Dermis microvascular lymphatic vessel endothelial cell (primary cell): ENCODE measurements around the gene SLC12A8. TPM values are rescaled to one million over a fixed set of nuclear protein-coding genes. Genes with fewer than 3 reads are reported as not detected.

Experiments
- DNase-seq, 2 donors: peaks; one replicate each; pipeline versions ENCODE4 v3.0.0 to v3.0.0-alpha.2; 2010; ENCODE audit warnings: low read depth in 2 of 2
- total RNA-seq: library from RNA; depleted of rRNA; stranded (reverse); fragments of >200 nt; gene quantifications from 2 replicates; pipeline ENCODE4 v1.2.1, GENCODE V29; 2014

SLC12A8 gene, protein sequence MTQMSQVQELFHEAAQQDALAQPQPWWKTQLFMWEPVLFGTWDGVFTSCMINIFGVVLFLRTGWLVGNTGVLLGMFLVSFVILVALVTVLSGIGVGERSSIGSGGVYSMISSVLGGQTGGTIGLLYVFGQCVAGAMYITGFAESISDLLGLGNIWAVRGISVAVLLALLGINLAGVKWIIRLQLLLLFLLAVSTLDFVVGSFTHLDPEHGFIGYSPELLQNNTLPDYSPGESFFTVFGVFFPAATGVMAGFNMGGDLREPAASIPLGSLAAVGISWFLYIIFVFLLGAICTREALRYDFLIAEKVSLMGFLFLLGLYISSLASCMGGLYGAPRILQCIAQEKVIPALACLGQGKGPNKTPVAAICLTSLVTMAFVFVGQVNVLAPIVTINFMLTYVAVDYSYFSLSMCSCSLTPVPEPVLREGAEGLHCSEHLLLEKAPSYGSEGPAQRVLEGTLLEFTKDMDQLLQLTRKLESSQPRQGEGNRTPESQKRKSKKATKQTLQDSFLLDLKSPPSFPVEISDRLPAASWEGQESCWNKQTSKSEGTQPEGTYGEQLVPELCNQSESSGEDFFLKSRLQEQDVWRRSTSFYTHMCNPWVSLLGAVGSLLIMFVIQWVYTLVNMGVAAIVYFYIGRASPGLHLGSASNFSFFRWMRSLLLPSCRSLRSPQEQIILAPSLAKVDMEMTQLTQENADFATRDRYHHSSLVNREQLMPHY
- total RNA-seq: 0.13 and 0.38 TPM in 2 replicates

DNA sequence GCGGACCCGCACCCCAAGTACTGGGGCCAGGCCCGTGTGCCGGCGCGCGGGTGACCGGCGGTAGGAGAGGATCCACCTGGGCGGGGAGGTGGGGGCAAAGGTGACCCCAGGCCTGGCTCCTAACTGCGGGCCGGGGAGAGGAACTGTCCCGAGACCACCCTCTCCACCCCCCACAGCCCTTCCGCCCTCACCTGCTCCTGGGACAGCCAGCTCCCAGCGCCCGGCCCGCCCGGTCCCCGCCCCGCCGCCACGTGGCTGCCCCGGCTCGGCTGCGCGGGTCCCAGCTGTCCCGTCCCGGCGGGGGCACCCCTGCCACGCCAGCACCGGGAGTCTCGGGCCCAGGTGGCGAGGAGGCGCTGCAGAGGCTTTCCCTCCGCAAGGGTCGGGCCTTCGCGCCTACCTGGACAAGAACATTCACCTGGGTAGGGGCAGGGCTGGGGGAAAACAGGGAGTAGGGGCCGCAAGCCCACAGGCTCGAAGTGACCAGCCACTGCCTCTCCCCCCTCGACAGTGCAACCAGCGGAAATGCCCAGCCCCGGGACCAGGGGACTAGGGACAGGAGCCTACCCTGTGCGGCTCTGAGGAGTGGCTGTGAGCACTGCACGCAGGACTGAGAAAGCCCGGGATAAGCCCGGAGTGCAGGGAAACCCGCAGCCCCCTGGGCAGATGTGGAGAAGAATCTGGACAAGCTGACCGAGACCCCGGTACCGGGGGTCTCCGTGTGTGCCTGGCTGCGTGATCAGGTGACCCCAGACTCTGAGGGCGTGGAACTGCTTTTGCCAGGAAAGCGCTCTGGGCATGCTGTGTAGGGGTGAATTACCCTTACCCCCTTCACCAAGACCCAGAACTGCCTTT lies at the start of gene SLC12A8:
Gene SLC12A8 (minus strand): TSS at position 240 of the 855 bp plus-strand sequence. CDS start 1,399 bp downstream, outside the sequence.
- no peak for DNase-seq

DNA sequence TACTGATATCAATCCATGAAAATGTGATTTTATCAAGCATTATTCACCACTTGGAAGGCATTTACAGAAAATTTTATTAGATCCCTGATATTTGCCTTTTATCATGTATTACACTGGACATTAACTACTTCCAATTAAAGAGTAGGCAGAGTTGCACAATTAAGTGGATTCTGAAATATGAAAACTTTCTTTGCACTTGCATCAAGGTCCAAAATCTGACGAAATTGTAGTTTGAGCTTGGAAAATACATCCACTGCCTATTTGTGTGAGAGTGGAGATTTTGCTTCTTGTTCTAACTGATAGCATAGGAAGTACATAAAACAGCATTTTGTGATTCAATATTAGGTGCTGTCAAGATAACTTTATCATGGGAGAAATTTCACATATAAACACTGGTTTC lies 49.6 kb upstream of the SLC12A8 start:
- no peak for DNase-seq

DNA sequence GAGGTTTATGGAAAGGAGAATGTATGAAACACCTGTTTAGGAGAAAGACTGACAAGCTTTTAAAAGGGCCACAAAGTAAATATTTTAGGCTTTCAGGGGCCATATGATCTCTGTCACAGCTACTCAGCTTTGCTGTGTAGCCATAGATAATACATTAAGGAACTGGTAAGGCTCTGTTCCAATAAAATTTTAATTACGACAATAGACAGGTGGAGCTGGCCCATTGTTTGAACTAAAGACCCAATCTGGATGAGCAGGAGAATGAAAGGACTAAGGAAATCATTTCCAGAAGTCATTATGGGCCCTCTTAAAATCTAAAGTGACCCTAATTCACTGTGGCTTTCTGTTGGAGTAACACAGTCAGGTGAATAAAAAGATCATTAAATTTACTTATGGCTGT lies 48.5 kb upstream of the SLC12A8 start:
- no peak for DNase-seq

DNA sequence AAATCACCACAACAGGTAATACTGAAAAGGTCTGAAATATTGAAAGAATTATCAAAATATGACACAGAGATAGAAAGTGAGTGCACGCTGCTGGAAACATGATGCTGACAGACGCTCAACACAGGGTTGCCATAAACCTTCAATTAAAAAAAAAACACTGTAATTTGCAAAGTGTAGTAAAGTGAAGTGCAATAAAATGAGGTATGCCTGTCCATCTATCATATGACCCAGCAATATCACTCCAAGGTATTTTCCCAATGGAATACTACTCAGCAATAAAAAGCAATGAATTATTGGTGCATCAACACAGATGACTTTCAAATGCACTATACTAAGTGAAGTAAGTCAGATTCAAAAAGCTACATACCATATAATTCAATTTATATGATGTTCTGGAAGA lies 47.6 kb upstream of the SLC12A8 start:
- DNase-seq: no peak

DNA sequence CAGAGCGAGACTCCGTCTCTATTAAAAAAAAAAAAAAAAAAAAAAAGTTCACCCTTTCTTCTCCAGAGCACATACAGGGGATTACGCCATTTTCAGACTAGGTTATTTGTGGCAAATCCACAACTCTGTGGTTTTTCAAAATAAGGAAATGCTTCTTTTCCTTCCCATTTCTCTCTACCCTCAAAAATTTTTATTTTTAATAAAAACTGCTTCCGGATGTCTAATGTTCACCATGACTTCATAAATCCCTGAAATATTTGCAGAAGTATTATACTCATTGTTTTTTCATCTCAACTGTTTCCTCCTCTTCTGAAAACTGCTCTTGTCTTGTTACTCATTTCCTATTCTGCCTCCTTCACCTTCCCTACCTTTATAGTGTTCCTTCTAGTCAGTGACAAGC lies 45.0 kb upstream of the SLC12A8 start:
- DNase-seq: peak in 1 of 2 donors; percentile 54

DNA sequence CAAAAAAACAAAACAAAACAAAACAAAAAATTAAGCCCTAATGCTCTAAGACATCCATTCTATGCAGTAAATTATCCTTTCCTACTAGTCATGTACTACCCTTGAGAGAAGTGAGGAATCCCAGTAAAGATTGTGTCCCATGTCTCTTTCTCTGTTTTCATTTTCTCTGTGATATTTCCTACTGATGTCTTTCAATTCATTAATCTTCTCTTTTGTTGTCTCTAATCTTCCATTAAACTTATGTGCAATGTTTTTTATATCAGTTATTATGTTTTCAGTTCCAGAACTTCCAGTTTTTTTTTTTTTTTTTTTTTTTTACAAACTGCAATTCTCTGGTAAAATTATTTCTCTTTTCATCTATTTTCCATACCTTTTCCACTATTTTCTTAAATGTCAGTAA lies 44.1 kb upstream of the SLC12A8 start:
- DNase-seq: no peak

DNA sequence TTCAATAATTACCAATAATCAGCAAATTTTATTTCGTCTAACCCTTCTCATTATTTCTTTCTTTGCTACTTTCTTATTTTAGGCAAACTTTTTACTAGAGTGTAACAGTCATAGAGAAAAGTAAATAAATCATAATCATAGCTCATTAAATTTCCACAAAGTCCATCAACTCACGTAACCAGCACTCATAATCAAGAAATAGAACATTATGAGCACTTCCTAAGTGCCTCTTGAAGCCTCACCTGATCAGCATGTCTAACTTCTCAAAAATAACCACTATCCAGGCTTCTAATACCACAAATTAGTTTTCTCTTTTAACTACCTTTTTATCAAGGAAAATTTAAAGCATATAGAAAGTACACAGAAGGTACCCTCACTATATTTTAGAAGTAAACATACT lies 38.4 kb upstream of the SLC12A8 start:
- DNase-seq: no peak

DNA sequence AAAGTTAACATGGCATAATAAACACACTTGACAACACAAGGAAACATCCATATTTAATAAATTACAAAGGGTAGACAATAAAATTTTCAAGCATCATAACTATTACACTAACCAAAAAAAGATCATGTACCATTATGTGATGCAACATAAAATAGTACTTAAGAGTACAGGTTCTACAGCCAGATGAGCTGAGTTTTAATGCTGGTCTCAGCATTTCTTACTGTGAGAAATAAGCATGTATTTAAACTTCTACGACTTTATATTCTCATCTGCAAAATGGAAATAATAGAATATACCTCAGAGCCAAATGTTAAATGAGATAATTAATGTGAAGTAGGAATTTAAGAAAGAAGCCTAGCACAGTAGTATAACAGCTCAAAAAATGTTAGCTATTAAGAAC lies 33.7 kb upstream of the SLC12A8 start:
- no peak for DNase-seq

DNA sequence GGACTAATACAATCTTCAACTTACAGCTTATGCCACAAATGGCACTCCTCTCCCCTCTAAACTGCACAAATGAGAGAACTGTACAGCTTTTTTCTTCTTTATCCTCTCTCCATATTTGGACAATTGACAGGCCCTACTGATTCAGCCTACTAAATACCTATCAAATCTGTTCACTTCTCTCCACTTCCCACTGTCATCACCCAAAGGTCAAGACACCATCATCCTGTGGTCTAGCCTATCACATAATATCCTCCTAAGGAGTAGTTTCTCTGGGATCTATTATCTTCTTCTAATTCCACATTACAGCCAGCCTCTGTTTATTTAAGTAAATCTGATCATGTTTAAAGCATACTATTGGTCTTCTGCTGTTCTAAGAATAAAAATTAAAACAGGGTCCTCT lies 33.0 kb upstream of the SLC12A8 start:
- DNase-seq: no peak

DNA sequence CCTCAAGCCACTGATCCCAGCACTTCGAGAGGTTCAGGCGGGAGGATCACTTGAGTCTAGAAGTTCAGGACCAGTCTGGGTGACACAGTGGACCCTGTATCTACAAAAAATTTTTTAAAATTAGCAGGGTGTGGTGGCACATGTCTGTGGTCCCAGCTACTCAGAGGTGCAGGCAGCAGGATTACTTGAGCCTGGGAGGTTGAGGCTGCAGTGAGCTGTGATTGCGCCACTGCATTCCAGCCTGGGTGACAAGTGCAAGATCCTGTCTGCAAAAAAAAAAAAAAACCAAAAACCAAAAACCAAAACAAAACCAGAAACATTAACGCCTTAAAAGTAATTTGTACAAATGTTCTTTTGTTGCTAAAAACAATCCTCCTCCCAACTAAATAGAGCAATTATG lies 27.9 kb upstream of the SLC12A8 start:
- no peak for DNase-seq

DNA sequence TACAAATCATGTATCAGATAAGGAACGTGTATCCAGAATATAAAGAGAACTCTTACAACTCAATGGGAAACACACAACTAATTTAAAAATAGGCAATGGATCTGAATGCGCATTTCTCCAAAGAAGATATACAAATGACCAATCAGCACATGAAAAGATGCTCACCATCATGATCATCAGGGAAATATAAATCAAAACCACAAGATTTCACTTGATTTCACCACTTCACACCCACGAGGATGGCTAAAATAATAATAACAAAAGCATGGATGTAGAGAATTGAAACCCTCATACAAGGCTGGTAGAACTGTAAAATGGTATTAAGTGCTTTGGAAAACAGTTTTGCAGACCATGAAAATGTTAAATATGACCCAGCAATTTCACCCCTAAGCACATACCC lies 26.7 kb upstream of the SLC12A8 start:
- DNase-seq: no peak

DNA sequence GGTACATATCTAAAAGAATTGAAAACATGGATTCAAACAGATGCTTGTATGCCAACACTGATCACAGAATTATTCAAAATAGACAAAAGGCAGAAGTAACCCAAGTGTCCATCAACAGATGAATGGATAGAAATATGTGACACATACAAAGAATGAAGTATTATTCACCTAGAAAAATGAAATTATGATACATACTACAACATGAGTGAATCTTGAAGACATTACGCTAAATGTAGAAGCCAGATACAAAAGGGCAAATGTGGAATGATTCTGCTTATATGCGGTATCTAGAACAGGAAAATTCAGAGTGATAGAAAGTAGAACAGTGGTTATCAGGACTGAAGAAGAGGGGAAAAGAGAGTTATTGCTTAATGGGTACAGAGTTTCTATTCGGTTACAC lies 26.2 kb upstream of the SLC12A8 start:
- DNase-seq: no peak

DNA sequence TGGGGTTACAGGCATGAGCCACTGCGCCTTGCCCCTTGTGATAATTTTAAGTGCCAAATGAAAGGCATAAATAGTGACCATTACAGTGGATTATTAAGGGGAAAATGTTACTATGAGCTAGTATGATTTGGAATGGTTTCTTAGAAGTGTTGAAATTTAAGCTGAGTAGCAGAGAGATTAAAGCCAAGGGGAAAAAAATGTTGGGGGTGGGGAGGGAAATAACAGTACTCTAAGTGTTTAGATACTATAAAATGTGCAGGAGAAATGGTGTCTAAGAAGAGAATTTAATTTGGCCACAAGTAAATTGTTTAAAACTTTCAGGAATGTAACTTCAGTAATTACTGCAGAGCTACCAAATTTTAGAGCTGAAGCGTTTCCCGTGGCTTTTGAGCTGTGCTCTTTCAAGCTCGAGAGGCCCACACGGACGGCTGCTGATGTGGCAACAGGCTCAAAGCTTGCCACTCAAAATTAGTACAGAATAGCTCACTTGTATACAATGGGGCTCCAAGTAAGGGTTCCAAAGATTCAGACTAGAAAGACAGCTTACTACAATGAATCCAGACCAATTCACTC lies 23.9 kb upstream of the SLC12A8 start:
- DNase-seq: no peak

DNA sequence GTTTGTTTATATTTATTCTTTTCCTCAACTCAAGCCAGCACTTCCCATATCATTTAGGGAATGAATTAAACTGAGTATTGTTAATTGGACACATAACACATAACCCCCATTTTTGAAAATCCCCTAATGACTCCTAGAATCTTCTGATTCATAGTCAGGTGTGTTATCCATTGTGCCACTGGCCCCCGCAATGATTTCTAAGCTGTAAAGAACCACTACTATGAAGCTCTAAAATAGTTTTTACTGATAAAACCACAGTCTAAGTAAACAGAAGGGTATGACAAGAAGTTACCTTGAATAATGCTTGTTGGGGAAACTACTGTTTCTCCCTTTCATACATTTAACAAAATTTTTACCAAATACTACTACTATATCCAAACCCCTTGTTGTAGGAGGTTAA lies 22.3 kb upstream of the SLC12A8 start:
- no peak for DNase-seq

DNA sequence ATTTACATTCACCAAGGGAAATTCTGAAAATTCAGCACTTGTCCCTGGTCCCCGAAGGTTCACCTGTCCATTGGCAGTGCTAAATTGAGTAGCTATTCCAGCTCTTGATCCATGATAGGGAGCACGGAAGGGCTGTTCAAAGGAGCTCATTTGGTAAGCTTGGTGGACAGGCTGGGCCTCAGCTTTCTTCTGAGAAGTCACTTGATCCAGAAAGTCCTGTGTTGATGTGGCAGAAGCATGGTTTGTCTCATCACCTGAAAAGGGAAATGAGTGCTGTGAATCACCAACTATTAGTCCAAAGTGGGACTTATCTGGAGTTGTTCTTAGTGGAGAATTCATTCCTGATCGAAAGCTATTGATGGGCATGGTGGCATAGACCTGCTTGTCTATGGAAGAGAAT lies 19.9 kb upstream of the SLC12A8 start:
- DNase-seq: no peak

DNA sequence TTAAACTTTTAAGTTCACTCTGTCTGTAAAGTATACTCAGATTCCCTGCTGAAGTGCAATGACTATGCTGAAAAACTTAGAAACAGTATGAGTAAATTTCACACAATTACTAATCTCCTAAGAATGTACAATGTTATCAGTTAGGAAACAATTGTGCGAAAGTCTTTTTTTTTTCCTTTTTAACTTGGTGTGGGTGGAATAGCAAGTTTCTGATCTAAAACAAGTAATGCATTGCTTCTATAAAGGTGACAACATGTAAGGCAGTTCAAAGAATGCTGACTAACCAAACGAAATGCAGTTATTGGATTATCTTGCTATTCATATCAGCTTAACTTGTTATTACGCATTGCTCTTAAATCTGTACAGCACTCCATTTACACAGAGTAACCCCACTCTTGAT lies 19.3 kb upstream of the SLC12A8 start:
- DNase-seq: peak in 1 of 2 donors; percentile 55

DNA sequence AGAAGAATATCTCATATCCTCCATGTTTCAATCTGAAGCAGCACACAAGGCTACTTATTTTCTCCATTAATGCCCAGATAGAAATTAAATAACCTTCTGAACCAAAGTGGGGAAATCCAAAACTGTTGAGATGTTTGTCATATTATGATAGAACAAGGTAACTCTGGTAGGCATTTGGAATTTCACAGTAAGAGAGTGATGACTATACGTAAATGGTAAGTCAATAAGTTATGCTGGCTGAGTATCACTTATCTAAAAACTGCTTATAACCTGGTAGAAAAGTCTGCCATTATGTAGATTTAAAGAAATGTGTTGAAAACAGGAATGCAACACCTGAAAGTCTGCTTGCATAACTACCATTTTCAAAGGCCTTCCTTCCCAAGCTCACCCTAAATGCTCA lies 17.2 kb upstream of the SLC12A8 start:
- no peak for DNase-seq

DNA sequence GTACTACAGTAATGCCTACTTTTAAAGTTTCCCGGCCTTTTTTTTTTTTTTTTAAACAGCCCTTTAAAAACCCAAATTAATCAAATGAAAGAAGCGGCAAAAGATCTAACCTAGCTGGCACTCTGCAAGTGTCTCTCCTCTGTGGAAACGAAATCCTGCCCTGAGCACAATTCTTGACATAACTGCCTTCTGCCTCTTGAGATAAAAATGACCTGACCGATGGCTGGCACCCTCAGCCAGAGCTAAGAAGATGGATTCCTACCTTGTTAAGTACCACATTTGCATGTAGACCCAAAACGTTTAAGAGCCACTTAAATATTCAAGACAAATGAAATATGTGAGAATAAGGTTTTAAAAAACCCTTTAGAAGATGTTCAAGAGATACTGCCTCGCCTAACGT lies 16.6 kb upstream of the SLC12A8 start:
- no peak for DNase-seq

DNA sequence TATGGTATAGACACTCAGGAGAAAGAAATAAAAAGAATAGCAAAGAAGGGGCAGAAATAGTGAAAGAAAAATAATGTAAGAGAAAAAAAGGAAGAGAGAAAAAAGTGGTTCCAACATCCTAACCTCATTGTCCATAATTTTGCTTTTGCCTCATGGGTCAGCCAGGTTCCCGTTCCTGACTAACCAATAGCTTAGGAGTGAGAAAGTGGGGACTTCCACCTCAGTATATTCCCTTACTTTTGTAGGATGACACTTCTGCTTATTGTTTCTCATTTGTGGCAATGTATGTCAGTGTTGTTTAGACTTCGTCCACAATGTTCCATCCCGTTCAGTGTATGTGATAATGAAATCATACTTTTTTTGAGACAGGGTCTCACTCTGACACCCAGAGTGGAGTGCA lies 9.3 kb upstream of the SLC12A8 start:
- DNase-seq: no peak

DNA sequence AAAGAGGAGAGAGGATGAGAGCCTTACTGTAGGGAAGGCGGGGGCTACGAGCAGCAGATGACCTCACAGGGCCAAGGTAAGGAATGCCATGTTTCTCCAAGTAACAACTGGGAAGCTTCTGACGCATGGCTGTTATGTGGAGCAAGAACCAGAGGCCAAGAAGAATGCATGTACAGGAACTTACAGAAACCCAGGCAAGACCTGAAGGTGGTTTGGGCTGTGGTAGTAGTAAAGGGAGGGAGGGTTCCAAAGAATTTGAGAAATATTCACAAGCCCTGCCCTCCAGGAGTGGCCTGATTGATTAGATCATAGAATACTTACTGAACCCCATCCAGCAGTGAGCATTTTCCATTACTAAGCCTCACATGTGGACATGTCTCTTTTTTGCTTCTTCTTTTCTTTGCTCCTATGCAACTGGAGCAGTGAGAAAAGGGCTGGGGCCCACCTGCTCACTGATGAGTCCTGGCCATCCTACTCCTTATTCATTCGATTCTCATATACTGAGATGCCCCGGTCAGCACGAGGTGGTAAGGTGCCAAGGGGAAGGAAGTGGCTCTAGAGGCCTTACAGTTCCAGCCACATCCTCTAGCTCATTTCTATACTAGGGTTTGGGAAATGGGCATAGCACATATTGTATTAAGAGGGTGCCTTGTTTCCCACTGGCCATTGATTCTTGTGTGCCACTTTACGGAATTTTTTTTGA lies 8.3 kb upstream of the SLC12A8 start:
- DNase-seq: no peak

DNA sequence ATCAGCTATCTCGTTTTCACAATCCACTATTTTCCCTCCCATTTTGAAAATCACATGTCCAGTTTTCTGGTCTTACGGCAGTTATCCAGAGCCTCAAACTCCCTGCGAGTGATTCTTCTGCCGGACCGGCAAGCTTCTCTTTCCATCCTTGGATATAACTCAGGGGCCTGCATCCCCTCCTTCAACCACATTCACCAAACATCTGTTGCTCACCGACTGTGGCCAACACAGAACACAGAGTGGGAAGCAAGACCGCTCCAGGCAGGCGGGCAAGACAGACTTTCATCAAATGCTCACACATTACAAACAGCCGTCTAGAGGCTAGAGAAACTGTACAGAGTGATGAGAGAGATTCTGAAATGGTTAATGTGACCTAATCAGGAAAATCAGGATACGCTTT lies 7.6 kb upstream of the SLC12A8 start:
- DNase-seq: no peak
